Stimulated activated CD8-positive, alpha-beta memory T cell treated with anti-CD3 and anti-CD28 coated beads, Interleukin-15, amount 100 ng/mL, for 48 hours (primary cell): ENCODE data around the gene CBL.

Experiments
- DNase-seq, 2 donors: peaks; one replicate each; pipeline ENCODE4 v3.0.0-alpha.2; 2020; ENCODE audit warnings: low read depth in 2 of 2

CBL gene

GRCh38 chr11:119345685-119346084, 139.5 kb downstream of the CBL start:
- DNase-seq = no peak

- DNase-seq = no peak
Observed at GRCh38 chr11:119346605-119347004, 140.5 kb downstream of the CBL start, which contains the start of gene MFRP. Gene MFRP (minus strand): TSS chr11:119346705. CDS start chr11:119346513, 192 bp downstream.

DNA sequence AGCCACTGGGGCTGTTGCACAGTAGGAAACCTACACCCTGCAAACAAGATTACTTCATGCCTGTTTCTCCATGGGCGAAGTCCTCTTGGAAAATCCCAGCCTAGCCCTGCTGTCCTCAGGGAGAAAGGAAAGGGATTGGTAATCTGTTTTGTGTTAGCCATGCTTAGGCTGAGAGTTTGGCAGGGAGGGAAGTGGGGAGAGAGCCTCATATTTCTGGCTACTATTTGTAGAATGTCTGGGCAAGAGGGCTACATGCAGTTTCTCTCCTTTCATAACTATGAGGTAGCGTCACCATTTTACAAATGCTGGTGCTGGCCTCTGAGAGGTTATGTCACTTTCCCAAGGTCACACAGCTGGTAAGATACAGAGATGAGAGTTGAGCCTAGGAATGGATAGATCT, 141.1 kb downstream of the CBL start:
- no peak for DNase-seq

DNA sequence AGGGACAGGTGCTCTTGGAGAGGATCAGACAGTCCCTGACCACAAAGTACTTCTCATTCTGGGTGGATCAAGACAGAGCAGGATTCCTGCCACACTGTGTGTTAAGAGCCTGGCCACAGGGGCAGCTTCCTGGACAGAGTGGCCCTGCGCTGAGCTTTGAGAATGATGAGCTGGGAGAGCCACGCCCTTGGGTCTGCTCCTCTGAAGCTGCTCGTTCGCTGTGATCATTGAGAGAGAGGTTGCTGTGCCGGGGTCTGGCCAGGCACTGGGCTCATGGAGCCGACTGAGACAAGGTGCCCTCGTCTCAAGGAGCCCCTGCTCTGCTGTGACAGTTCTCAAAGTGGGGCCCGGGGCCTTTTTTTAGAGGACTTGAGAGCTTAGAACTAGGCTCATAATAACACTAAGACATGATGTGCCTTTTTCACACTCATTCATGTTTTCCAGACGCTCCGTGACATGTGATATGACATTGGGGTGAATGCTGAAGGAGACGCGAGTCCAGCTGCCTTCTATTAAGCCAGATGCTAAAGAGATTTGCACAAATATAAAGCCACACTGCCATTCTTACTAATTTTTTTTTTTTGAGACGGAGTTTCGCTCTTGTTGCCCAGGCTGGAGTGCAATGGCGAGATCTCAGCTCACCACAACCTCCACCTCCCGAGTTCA, 141.9 kb downstream of the CBL start:
- no peak for DNase-seq

DNA sequence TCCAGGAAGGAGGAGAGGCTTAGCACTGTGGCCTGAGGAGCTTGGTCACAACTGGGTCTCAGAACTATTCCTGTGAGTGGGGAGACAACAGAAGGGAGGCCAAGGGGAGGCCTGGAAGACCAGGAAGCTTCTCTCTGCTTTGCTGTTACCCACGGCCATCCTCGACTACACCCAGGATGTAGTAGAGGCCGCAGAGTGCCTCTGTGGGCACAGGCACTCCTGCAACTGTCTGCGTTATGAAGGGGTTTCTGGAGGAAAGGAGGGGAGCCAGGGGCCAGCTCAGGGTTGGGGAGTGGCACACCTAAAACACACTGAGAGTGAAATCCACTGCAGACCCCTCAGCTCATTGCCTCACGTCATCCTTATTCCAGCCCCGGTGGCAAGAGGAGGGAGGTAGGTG, 144.2 kb downstream of the CBL start:
- no peak for DNase-seq

DNA sequence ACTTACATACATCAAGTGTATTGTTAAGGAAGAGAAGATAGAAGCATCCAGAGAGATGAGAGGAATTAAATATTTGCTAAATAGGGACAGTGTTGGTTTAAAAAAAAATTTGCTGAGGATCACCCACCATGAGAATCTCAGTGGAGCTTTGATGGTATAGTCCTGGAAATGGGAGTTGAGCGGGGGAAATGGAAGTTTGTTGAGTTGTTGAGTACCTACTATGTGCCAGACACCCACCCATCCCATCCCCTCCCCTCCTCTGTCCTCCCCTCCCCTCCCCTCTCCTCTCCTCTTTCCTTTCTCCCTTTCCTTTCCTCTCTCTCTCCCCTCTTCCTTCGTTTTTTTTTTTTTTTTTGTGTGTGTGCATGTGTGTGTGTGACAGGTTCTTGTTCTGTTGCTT, 145.1 kb downstream of the CBL start:
- no peak for DNase-seq

DNA sequence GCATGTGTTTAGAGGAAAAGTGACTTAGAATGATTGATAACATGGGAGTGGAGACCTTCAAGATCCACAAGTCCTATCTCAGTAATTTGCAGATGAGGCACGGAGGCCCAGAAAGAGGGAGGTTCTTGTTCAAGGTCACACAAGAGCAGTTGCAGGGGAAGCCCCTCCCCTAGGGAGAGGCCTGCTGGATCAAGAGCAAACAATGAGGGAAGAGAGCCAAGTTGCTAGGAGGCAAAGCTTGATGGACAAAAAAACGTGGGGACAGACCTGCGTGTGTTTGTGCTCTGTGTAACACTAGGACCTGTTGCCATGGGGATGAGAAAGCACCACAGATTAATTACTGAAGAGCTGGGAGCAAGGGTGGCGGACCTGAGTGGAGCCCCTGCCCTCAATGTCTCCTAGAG, 146.7 kb downstream of the CBL start:
- no peak for DNase-seq

DNA sequence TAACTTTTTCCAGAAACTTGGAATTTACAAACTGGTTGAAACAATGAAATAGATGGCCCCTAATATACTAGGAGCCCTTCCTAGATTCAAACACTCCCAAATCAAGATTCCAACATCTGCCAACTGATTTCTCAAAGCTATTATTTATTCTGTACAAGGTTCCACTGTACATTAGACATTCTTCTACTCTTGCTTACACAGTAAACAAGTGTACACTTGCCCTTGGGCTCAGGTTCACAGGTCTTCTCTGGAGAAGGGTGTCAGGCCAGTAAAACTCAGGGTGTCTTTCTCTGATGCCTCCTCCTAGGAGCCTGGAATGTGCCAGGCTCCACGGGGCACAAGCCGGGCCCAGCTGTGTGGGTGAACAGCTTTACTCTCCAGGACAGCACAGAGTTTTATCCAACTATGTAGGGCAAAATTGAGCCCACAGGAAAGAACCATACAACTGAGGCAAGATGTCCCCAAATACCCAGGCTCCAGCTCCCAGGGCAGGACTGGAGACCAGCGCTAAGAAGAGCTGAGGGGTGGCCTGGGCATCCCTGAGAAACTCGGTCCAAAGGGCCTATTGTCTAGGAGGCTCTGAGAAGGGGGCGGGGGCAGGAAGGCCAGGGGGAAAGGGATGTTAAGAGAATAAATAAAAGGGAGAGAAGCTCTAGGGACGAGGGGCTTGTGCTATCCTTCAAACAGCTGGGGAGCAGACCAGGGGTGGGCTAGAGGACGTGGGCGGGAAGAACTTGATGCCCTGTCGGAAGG, 149.1 kb downstream of the CBL start:
- no peak for DNase-seq

DNA sequence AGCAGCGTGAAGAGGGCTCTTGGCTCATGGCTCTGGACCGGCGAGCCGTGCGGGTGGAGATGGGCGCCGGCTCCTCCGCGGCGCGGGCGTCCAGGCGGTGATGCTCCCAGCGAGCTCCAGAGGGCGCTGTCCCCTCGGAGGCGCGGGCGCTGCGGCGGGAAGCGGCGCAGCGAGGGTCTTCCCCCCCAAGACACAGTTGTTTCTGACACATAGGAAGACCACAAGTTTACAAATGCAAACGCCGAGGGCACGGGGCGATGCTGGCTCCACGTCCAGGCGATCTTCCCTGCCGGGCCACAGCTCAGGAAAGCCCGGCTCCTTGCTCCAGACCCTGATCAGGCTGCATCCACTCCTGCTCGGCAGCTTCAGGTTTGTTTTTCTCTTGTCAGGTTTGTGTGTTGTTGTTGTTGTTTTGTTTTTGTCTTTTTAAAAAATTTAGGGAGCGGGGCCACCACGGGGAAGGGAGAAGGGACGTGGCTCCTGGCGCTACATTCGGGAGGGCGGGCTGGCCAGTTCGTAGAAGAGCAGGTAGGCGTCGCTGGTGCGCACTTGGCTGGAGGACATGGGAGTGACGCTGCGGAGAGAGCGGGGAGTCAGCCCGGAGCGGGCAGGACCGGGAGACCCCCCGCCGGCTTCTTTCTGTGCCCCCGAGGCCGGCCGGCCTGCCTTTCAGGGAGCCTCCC, 150.4 kb downstream of the CBL start:
- peak; percentile 38 to 56 for DNase-seq

GRCh38 chr11:119357074-119357473, 150.9 kb downstream of the CBL start:
- DNase-seq = no peak
